Ishikawa (cell line): ENCODE measurements around the gene PCCB.

Source experiments
- CEBPB ChIP-seq: IDR thresholded peaks from 2 replicates; pipeline ENCODE4 v1.6.1; 2012
- CREB1 ChIP-seq: IDR thresholded peaks from 2 replicates; pipeline ENCODE4 v1.6.1; 2012; ENCODE audit warnings: low read depth
- EGR1 ChIP-seq: IDR thresholded peaks from 2 replicates; pipeline ENCODE4 v1.6.1; 2012
- EP300 ChIP-seq: IDR thresholded peaks from 2 replicates; pipeline ENCODE4 v1.6.1; 2012; ENCODE audit warnings: borderline replicate concordance
- FOXM1 ChIP-seq: IDR thresholded peaks from 2 replicates; pipeline ENCODE4 v1.6.1; 2012; ENCODE audit warnings: low read depth, borderline replicate concordance
- NFIC ChIP-seq: IDR thresholded peaks from 2 replicates; pipeline ENCODE4 v1.6.1; 2012
- RAD21 ChIP-seq: IDR thresholded peaks from 2 replicates; pipeline ENCODE4 v1.6.1; 2012; ENCODE audit warnings: low read depth
- TAF1 ChIP-seq: IDR thresholded peaks from 2 replicates; pipeline ENCODE4 v1.6.1; 2012; ENCODE audit warnings: low read depth, mild to moderate bottlenecking
- TCF12 ChIP-seq: IDR thresholded peaks from 2 replicates; pipeline ENCODE4 v1.6.1; 2012; ENCODE audit warnings: low read depth
- TEAD4 ChIP-seq: IDR thresholded peaks from 2 replicates; pipeline ENCODE4 v1.6.1; 2012
- YY1 ChIP-seq: IDR thresholded peaks from 2 replicates; pipeline ENCODE4 v1.6.1; 2012; ENCODE audit warnings: low read depth
- ZBTB7A ChIP-seq: IDR thresholded peaks from 2 replicates; pipeline ENCODE4 v1.6.1; 2012; ENCODE audit warnings: low read depth
- TF ChIP-seq, protein P1 (sequence below): IDR thresholded peaks from 2 replicates; pipeline ENCODE4 v1.6.1; 2012; ENCODE audit warnings: low read depth, mild to moderate bottlenecking
- TF ChIP-seq, protein P2 (sequence below): IDR thresholded peaks from 2 replicates; pipeline ENCODE4 v1.6.1; 2012
- TF ChIP-seq, protein P3 (sequence below): IDR thresholded peaks from 2 replicates; pipeline ENCODE4 v1.6.1; 2012

The PCCB gene

DNA sequence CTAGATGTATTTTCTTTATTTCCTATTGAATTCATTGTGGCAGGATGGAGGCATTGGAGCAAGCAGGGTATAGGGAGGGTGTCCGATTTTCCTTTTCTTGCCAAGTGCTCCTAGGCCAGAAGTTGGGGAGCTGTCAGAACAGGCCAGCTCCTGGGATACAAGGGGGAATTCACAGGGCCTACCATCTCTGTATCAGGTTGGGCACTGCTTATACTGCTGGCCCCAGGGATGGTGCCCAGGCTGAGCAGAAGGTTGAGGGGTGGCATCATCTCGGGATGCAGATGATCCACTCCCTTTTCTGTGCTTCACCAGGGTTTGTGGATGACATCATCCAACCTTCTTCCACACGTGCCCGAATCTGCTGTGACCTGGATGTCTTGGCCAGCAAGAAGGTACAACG, 79.5 kb downstream of the PCCB start:
- TF ChIP-seq ZBTB7A: no peak
- TF ChIP-seq CEBPB: no peak
- TF ChIP-seq, protein P1, sequence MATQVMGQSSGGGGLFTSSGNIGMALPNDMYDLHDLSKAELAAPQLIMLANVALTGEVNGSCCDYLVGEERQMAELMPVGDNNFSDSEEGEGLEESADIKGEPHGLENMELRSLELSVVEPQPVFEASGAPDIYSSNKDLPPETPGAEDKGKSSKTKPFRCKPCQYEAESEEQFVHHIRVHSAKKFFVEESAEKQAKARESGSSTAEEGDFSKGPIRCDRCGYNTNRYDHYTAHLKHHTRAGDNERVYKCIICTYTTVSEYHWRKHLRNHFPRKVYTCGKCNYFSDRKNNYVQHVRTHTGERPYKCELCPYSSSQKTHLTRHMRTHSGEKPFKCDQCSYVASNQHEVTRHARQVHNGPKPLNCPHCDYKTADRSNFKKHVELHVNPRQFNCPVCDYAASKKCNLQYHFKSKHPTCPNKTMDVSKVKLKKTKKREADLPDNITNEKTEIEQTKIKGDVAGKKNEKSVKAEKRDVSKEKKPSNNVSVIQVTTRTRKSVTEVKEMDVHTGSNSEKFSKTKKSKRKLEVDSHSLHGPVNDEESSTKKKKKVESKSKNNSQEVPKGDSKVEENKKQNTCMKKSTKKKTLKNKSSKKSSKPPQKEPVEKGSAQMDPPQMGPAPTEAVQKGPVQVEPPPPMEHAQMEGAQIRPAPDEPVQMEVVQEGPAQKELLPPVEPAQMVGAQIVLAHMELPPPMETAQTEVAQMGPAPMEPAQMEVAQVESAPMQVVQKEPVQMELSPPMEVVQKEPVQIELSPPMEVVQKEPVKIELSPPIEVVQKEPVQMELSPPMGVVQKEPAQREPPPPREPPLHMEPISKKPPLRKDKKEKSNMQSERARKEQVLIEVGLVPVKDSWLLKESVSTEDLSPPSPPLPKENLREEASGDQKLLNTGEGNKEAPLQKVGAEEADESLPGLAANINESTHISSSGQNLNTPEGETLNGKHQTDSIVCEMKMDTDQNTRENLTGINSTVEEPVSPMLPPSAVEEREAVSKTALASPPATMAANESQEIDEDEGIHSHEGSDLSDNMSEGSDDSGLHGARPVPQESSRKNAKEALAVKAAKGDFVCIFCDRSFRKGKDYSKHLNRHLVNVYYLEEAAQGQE: no peak
- TF ChIP-seq YY1: no peak
- TF ChIP-seq NFIC: no peak
- TF ChIP-seq, protein P2, sequence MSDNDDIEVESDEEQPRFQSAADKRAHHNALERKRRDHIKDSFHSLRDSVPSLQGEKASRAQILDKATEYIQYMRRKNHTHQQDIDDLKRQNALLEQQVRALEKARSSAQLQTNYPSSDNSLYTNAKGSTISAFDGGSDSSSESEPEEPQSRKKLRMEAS: no peak
- no peak for TF ChIP-seq TEAD4
- no peak for TF ChIP-seq CREB1
- TF ChIP-seq FOXM1: no peak
- no peak for TF ChIP-seq RAD21
- TF ChIP-seq, protein P3, sequence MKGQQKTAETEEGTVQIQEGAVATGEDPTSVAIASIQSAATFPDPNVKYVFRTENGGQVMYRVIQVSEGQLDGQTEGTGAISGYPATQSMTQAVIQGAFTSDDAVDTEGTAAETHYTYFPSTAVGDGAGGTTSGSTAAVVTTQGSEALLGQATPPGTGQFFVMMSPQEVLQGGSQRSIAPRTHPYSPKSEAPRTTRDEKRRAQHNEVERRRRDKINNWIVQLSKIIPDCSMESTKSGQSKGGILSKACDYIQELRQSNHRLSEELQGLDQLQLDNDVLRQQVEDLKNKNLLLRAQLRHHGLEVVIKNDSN: no peak
- TF ChIP-seq EP300: no peak
- TF ChIP-seq EGR1: no peak
- no peak for TF ChIP-seq TAF1
- no peak for TF ChIP-seq TCF12

DNA sequence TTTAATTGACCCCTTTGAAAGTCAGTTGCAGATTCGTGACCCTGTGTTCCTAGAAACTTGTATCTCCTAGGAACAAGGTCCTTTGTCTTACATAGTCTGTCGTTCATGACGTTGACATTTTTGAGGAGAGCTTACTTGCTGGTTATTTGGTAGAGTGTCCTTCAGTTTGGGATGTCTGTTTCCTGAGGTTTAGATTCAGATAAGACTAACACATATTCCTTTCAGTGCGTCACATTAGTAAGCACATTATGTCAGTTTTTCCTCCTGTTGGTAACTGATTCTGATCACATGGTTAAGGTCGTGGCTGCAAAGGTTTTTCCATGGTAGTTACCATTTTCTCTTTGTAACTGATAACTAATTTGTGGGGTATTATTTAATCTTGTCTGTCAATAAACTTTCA, 80.8 kb downstream of the PCCB start:
- TF ChIP-seq TEAD4 (no peak), EGR1 (no peak), ZBTB7A (no peak), TAF1 (no peak), CEBPB (no peak), EP300 (no peak), FOXM1 (no peak), NFIC (no peak), RAD21 (no peak), TCF12 (no peak), YY1 (no peak)
- TF ChIP-seq, protein P1: no peak
- TF ChIP-seq, protein P3: no peak
- TF ChIP-seq, protein P2: no peak

DNA sequence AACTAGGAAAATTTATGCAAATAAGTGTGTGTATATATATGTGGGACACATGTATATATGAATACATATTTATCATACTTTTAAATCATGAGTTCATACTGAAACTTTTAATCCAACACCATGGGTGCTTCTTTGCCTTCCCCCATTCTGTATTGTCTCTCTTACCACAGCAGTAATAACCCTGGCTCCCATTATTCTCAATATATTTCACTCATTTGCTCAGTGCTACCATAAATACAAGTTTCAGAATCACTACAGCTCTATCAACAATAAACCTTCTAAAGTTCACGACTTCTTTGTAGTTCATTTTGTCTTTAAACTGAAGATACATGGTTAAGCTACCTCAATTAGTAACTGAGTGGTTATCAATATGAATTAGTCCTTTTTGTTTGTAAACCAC, 82.2 kb downstream of the PCCB start:
- TF ChIP-seq NFIC: no peak

DNA sequence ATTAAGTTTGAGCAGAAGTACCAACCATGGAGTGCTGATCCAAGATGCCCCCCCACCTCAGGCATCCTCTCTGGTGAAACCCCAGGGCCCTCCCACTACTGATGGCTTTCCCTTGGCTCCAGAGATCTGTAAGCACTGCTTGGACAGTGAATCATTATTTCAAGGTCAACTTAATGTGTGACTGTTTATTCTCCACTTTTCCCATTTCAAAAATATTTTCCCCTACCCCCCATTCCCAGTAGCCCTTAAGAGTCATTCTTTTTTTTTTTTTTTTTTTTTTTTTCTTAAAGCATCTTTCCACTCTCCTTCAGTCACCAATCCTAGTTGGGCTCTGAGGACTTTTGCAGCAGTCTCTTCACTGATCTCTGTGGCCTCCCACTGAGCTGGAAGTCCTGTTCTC, 82.6 kb downstream of the PCCB start:
- TF ChIP-seq EGR1: no peak

DNA sequence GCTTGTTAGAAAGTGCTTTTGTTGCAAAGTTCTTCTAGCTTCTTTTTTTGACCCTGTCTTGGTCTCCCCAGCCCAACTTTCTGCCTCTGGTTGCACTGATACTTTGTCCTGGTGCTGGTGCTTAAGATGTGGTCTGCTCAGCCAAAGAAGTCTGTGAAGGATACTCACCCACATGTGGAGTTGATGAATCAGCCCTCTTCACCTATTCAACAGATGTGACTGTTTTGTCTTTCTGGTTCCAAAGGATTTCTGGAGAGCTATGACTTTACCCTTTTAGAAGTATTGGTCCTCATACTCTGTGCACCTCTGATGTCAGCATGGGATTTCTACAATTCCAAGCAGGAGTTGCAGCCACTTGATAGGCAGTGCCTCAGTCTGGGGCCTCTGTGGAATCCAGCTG, 84.1 kb downstream of the PCCB start:
- TF ChIP-seq TCF12 (no peak), FOXM1 (no peak), TAF1 (no peak), YY1 (no peak), CREB1 (no peak), EGR1 (no peak), EP300 (no peak), ZBTB7A (no peak), TEAD4 (no peak), CEBPB (no peak), RAD21 (no peak), NFIC (no peak)
- TF ChIP-seq, protein P1: no peak
- TF ChIP-seq, protein P3: no peak
- TF ChIP-seq, protein P2: no peak
